HG03108 (cell line): Measurements from ENCODE around the gene ZP2.
"Not testable (repeated sequence)": the region's sequence is repeated elsewhere in the genome, so short reads cannot be mapped to it uniquely, and the experiment has no call there.

Experiments used
- ATAC-seq: cut with Tn5 transposase; IDR thresholded peaks from one replicate; pipeline ENCODE4 v1.9.1; 2021; ENCODE audit warnings: moderate library complexity; ENCODE audit not compliant: unreplicated experiment

The ZP2 gene

GRCh38 chr16:21175397-21175796 lies 36.0 kb downstream of the ZP2 start:
- ATAC-seq, result no peak

GRCh38 chr16:21172650-21173049 lies 38.7 kb downstream of the ZP2 start:
- no peak for ATAC-seq

- ATAC-seq, result not testable (repeated sequence)
These were observed 41.3 kb downstream of the ZP2 start for GRCh38 chr16:21170116-21170515.

- ATAC-seq, result no peak
These were observed 42.0 kb downstream of the ZP2 start for GRCh38 chr16:21169249-21169981.

- no peak for ATAC-seq
These were observed 43.3 kb downstream of the ZP2 start for GRCh38 chr16:21167929-21168602.

- no peak for ATAC-seq
These were observed 44.0 kb downstream of the ZP2 start for GRCh38 chr16:21167360-21167759.

GRCh38 chr16:21166561-21166961 lies 44.8 kb downstream of the ZP2 start:
- no peak for ATAC-seq

- no peak for ATAC-seq
These were observed 46.7 kb downstream of the ZP2 start for GRCh38 chr16:21164521-21165168.

- ATAC-seq, result no peak
These were observed 47.8 kb downstream of the ZP2 start for GRCh38 chr16:21163576-21163975.

GRCh38 chr16:21162661-21163151 lies 48.7 kb downstream of the ZP2 start:
- ATAC-seq, result no peak

GRCh38 chr16:21161211-21161610 lies 50.2 kb downstream of the ZP2 start:
- ATAC-seq, result no peak

- no peak for ATAC-seq
These were observed 51.1 kb downstream of the ZP2 start for GRCh38 chr16:21160276-21160675.

- no peak for ATAC-seq
These were observed 52.0 kb downstream of the ZP2 start for GRCh38 chr16:21159281-21159951.

- peak; percentile 87 for ATAC-seq
These were observed 52.9 kb downstream of the ZP2 start, which contains the start of gene LDAF1 for GRCh38 chr16:21158208-21159110. TSS of gene LDAF1 (plus strand) at chr16:21158674. CDS start at chr16:21161183, 2,509 bp downstream.

- ATAC-seq, result no peak
These were observed 53.7 kb downstream of the ZP2 start for GRCh38 chr16:21157632-21158031.

GRCh38 chr16:21156767-21157467 lies 54.5 kb downstream of the ZP2 start:
- ATAC-seq, result no peak

- not testable (repeated sequence) for ATAC-seq
These were observed 55.4 kb downstream of the ZP2 start for GRCh38 chr16:21156011-21156410.

- ATAC-seq, result not testable (repeated sequence)
These were observed 58.1 kb downstream of the ZP2 start for GRCh38 chr16:21153124-21153729.
